ENCODE data around the gene DOLPP1.

The DOLPP1 gene

DNA sequence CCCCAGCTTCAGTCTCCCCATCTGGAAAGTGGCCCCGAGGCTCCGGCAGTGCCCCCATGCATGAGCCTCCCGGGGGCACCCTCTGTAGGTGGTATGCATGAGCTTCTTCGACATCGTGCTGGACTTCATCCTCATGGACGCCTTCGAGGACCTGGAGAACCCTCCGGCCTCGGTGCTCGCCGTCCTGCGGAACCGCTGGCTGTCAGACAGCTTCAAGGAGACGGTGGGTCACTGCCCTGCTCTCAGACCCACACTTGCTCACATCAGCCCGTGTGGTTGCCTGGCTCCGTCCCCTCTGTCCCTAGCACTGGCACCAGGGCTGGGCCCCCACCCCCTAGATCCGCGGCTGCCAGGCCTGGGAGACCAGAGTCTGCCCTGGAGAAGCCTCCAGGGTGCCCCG, 12.8 kb upstream of the DOLPP1 start:
- no peak for DNase-seq

DNA sequence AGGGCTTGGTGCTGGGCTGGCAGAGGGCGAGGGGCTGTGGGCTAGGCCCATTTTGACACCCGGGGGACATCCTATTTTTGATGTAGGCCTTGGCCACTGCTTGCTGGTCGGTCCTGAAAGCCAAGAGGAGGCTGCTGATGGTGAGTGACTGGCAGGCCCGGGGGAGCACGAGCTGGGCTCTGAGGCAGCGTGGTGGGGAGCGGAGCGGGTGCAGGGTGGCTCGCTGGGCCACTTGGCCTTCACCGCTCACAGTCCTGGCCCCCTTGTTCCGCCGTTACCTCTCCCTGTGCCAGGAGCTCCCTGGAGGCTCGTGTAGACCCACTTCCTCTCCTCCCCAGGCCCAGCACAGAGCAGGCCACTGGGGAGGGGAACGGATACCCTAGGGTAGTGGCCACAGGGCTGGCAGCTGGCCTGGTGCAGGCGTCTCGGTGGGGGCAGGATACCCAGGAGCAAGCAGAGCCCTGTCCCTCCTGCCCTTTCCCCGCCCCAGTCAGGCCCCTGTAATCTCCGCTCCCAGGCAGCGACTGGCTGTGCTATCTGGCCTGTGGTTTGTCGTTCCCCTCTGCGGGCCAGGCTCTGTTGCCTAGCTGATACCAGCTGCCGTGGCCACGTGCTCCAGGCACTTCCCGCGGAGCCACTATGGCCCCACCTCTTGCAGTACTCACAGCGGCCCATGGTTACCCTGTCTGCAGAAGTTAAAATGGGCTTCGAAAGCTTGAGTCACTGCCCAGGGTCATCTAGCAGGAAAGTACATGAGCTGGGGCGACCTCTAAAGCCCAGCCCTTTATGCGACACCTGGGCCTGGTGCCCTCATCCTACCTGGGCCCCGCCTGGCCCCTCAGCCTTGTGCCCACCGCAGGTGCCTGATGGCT, 11.7 kb upstream of the DOLPP1 start:
- no peak for DNase-seq

- no peak for DNase-seq
Observed at GRCh38 chr9:129069862-129070641, 10.9 kb upstream of the DOLPP1 start.

GRCh38 chr9:129070696-129071525, 10.0 kb upstream of the DOLPP1 start:
- DNase-seq = no peak

DNA sequence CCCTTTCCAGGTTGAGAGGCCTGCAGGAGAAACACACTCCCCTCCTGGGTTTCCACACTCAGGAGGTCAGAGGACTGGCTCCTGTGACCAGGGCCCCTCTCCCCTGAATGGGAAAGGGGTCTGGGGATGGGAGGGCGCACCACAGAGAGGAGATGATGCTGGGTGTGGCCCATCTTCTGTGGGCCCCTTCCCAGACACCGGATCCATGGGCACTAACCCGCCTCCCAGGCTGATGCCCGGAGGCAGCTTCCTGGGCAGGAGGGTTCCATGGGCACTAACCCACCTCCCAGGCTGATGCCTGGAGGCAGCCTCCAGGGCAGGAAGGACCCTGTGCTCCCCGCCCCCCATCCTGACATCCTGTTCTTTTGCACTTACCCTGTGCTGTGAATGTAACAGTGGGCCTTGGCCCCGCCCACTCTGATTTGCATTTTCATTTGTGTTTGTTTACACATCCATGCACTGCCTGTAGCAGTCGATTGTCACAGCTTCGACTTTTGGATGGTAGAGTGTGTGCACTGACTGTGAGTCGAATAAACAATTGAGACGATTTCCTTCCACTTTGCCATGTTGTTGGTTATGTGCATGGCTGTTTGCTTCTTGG, 9.3 kb upstream of the DOLPP1 start:
- DNase-seq = no peak

GRCh38 chr9:129072171-129072570, 8.7 kb upstream of the DOLPP1 start:
- no peak for DNase-seq

- no peak for DNase-seq
Observed at GRCh38 chr9:129073404-129073803, 7.5 kb upstream of the DOLPP1 start.

DNA sequence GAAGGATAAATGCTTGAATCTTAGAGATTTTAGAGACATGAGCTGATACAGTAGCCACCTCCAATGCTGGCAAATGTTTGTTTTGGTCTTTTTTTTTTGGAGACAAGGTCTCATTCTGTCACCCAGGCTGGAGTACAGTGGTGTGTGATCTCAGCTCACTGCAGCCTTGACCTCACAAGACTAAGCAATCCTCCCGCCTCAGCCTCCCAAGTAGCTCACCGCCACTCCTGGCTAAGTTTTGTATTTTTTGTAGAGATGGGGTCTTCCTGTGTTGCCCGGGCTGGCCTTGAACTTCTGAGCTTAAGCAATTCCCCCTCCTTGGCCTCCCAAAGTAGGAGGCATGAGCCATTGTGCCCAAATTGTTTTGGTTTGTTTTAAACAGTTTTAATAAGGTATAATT, 6.8 kb upstream of the DOLPP1 start:
- no peak for DNase-seq

GRCh38 chr9:129075996-129076639, 4.8 kb upstream of the DOLPP1 start:
- DNase-seq = no peak

DNA sequence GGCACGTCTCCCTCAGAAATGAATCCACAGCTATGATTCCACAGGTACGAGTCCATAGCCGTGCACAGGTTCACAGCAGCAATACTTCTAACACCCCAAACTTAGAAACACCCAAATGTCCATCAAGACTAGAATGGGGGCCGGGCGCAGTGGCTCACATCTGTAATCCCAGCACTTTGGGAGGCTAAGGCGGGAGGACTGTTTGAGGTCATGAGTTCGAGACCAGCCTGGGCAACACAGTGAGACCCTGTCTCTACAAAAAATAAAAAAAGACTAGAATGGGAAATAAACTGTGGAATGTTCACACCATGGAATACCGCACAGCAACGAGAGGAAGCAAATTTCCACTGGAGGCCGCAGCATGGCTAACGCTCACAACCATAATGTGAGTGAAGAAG, 4.3 kb upstream of the DOLPP1 start:
- DNase-seq = no peak

- no peak for DNase-seq
Observed at GRCh38 chr9:129077236-129077635, 3.7 kb upstream of the DOLPP1 start.

DNA sequence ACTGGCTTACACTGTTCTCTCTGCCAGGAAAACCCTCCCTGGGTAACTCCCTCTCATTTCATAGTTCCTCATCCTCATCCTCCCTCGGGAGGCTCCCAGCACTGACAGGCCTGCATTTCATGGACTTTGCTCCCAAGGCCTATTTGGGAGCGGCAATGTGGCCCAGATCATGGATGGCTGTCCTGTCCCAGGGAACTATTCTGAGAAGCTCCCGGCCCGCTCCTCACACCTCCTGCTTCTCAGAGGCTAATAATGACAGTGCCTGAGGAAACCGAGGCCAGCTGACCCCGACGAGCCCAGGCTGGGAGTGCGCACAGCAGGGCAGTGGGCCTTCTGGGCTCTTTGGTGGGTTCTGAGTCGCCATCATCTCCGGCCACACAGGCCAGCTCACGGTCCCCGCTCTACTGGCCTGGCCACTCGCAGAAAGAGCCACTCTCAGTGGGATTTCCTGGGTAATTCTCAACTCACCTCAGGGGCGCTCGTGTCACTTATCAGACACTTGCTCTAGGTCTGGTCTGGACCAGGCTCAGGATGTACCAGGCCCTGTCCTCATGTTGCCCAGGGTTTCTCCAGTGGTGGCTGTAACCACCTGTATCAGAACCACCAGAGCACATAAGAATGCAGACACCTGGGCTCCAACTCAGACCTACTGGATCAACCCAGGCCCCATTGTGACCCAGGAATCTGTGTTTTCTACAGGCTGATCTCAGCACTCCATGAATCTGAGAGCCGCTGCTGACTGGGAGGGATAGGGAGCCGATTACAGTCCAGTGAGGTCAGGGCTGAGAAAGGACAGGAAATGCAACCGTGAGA, 2.0 kb upstream of the DOLPP1 start:
- DNase-seq = no peak

DNA sequence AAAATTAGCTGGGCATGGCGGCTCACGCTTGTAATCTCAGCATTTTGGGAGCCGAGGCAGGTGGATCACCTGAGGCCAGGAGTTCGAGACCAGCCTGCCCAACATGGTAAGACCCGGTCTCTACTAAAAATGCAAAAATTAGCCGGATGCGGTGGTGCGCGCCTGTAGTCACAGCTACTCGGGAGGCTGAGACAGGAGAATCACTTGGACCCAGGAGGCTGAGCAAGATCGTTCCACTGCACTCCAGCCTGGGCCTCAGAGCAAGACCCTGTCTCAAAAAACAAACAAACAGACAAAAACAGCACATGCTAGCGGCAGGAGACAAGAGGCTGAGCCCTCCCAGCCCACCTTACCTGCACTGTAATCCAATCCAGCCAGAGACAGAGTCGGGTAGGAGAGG, 1.1 kb upstream of the DOLPP1 start:
- DNase-seq = no peak

DNA sequence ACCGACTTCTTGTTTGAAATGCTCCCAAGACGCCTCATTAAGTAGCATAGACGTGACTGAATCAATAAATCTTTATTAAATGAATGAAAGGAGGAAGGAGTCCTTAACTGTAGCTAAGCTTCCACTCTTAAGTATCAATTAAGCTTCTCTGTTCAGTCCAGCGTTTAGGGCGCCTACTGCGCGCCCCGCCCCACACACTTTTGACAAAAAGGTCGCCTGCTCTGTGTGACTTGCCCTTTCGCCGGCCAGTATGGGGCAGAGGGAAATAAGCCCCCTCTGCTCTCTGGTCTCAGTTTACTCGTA, 662 bp upstream of the DOLPP1 start:
- no peak for DNase-seq

- DNase-seq = peak in 1 of 2 experiments; percentile 47
Observed at GRCh38 chr9:129081388-129081904, 535 bp downstream of the DOLPP1 start.

- no peak for DNase-seq
Observed at GRCh38 chr9:129084087-129084486, 3.2 kb downstream of the DOLPP1 start.

GRCh38 chr9:129089246-129089645, 8.3 kb downstream of the DOLPP1 start:
- no peak for DNase-seq

DNA sequence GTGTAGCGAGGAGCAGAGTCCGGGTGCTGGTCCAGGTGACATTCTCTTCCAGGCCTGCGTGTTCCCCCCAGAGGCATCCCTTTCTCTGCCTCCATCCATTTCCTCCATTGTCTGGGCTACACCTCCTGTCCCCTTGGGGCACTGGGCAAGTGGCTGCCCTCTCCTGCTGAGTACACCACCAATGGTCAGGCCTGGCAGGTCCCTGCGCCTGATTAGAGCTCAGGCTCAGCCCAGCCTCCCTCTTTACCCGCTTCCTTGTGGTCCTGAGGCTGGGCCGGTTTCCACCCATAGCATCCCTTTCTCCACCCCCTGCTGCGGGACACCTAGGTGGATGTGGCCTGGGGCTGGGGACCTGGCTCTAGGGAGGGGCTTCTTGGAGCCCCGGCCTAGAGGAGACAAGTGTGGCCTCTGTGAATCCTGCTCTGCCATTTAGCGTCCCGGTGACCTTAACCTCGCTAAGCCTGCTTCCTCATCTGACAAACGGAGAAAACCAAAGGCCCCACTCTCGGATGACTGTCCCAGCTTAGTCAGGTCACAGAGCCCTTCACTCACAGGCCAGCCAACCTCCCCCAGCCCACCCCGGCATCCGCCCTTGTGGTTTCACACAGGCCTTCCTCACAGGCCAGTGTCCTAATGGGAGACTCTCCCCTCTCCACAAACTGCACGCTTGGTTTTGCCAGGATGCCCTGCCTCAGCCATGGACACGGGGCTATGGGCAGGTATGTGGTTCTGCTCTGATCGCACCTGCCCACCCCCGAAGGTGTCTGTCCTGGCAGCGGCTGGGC, 12.9 kb downstream of the DOLPP1 start:
- DNase-seq = no peak

- no peak for DNase-seq
Observed at GRCh38 chr9:129094387-129095169, 13.7 kb downstream of the DOLPP1 start.

GRCh38 chr9:129095170-129095667, 14.3 kb downstream of the DOLPP1 start:
- DNase-seq = no peak

Measured in NCI-H524 (cell line).